ENCODE results near the gene PGAM2.
"Not testable (repeated sequence)": the region's sequence is repeated elsewhere in the genome, so short reads cannot be mapped to it uniquely, and the experiment has no call there.

Gene PGAM2

DNA sequence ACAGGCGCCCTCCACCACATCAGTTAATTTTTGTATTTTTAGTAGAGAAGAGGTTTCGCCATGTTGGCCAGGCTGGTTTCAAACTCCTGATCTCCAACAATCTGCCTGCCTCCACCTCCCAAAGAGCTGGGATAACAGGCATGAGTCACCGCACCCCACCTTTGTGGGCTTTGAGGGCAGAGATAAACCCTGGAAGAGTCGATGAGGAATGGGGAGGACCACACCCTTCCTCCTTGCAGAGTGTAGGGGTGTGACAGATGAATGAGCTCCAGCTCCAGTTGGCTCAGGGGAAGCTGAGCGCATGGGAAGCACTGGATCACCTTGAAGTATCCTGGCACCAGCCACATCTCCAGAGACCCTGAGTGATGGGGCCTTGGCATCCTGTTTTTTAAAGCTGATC lies 35.3 kb downstream of the PGAM2 start:
- not testable (repeated sequence) for H3K4me3 ChIP-seq (ENCODE audit: low read length); H3K27ac ChIP-seq (ENCODE audit: low read depth, low read length); H3K9ac ChIP-seq (ENCODE audit: low read length); H3K27me3 ChIP-seq (ENCODE audit: control insufficient read depth, insufficient read depth, low read length); H3K36me3 ChIP-seq (ENCODE audit: control insufficient read depth, insufficient read depth, low read length); H3K4me1 ChIP-seq (ENCODE audit: control insufficient read depth, insufficient read depth, low read length)

DNA sequence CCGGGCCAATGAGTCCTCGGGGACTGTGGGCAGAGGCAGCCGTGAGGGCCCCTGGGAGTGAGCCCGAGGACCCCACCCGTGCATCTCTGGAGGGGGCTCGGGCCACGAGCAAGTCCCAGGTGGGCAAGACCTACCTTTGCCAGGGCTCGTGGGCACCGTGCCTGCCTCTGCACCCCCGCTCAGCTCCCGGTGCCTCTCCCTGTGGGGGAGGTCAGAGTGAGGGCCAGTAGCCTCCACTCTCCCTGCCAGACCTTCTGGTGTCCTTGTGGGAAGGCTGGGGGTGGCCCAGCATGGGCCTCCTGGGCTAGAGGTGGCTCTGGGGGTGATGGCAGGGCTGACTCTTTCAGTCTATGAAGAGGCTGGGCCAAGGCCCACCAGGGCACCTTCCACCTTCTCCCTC lies 35.9 kb downstream of the PGAM2 start:
- not testable (repeated sequence) for H3K4me1 ChIP-seq (ENCODE audit: control insufficient read depth, insufficient read depth, low read length); H3K9ac ChIP-seq (ENCODE audit: low read length); H3K4me3 ChIP-seq (ENCODE audit: low read length)

DNA sequence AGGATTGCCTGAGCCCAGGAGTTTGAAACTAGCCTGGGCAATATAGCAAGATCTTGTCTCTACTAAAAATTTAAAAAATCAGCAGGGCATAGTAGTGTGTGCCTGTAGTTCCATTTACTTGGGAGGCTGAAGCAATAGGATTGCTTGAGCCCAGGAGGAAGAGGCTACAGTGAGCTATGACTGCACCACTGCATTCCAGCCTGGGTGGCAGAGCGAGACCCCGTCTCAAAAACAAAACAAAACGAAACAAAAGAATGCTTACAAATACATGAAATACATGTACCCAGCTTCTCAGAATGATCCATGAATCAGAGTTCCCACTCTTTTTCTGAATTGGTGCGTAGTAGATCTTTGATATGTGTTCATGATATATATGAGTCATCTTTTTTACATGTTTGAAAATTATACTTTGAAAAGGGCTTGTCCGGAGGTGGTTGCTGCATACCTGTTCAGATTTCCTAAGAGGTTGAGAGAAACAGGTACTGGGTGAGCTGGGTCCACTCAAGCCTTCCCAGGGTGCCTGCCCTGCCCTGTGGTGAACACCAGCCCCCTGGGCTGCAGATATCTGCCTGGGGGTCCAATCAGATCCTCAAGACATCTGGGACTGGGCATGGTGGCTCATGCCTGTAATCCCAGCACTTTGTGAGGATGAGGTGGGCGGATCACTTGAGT lies 42.4 kb downstream of the PGAM2 start:
- H3K9ac ChIP-seq (ENCODE audit: low read length); H3K27ac ChIP-seq (ENCODE audit: low read depth, low read length); H3K27me3 ChIP-seq (ENCODE audit: control insufficient read depth, insufficient read depth, low read length); H3K4me3 ChIP-seq (ENCODE audit: low read length); H3K4me1 ChIP-seq (ENCODE audit: control insufficient read depth, insufficient read depth, low read length); H3K36me3 ChIP-seq (ENCODE audit: control insufficient read depth, insufficient read depth, low read length): not testable (repeated sequence)

More for the DNA sequence above, 35.9 kb downstream of the PGAM2 start:
- H3K36me3 ChIP-seq (ENCODE audit: control insufficient read depth, insufficient read depth, low read length); H3K27me3 ChIP-seq (ENCODE audit: control insufficient read depth, insufficient read depth, low read length); H3K27ac ChIP-seq (ENCODE audit: low read depth, low read length): not testable (repeated sequence)

DNA sequence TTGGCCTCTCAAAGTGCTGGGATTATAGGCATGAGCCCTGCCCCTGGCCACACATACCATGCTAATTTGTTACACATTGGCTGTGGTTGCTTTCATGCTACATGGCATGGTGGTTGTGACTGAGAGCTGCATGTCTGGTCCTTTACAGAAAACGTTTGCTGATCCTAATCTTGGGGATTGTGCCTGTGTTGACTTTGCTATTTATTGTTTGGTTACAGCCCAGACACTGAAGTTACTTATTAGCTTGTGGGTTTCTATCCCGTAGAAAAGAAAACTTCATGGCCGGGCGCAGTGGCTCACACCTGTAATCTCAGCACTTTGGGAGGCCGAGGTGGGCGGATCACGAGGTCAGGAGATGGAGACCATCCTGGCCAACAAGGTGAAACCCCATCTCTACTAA lies 43.3 kb downstream of the PGAM2 start:
- not testable (repeated sequence) for H3K4me3 ChIP-seq (ENCODE audit: low read length); H3K4me1 ChIP-seq (ENCODE audit: control insufficient read depth, insufficient read depth, low read length); H3K27me3 ChIP-seq (ENCODE audit: control insufficient read depth, insufficient read depth, low read length); H3K9ac ChIP-seq (ENCODE audit: low read length); H3K36me3 ChIP-seq (ENCODE audit: control insufficient read depth, insufficient read depth, low read length); H3K27ac ChIP-seq (ENCODE audit: low read depth, low read length)

DNA sequence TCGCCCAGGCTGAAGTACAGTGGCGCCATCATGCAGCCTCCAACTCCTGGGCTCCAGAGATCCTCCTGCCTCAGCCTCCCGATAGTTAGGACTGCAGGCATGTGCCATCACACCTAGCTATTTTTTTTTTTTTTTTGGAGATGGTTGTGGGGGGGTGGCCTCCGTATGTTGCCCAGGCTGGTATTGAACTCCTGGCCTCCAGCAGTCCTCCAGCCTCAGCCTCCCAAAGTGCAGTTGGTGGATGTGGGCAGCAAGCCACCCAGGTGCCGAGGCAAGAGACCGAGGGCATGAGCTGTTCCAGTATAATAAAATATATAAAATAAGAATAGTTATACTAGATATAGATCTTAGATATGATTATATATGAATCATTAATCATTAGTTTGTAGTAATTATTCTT lies 45.5 kb downstream of the PGAM2 start:
- not testable (repeated sequence) for H3K27ac ChIP-seq (ENCODE audit: low read depth, low read length); H3K4me3 ChIP-seq (ENCODE audit: low read length); H3K36me3 ChIP-seq (ENCODE audit: control insufficient read depth, insufficient read depth, low read length); H3K27me3 ChIP-seq (ENCODE audit: control insufficient read depth, insufficient read depth, low read length); H3K4me1 ChIP-seq (ENCODE audit: control insufficient read depth, insufficient read depth, low read length); H3K9ac ChIP-seq (ENCODE audit: low read length)

DNA sequence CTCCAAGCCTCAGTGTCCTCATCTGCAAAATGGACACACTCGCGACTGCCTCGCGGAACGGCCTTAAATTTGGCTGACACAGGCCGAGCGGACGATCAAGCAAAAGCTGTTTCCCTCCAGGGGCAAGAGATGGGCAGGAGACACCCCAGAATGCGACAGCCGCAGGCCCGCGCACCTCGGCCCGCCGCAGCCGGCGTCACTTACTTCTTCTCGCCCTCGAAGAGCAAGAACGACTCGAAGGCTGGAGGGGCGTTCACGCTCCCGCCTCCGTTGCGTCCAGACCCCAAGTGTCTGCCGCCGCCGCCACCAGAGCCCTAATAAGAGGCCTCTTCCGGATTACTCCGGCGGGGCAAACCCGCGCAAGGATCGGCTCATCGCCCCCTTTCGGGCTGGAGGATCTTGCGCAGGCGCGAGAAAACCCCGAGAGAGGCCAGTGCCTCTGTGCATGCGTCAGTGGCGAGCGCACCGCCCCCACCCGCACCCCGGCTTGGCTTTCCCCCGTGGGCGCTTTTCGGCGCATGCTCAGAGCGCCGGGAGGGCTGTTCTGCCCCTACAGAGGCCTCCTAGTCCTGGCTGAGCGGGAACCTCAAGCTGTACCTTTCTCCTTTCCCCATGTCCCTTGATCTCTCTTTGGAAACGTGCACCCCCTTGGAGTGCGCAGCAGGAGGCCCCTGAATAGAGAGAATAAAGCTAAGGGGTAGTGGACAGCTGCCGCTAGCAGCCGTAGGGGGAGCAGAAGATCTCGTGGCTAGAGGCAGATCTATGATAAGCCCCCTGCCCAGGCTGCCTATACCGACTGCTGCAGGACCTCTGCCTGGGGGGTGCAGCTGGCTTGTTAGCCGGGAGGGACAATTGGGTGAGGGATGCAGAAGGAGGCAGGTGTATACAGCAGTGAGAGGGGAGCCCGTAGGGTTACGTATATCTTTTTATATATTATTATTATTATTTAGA lies 46.2 kb downstream of the PGAM2 start:
- H3K4me1 ChIP-seq (ENCODE audit: control insufficient read depth, insufficient read depth, low read length); H3K27me3 ChIP-seq (ENCODE audit: control insufficient read depth, insufficient read depth, low read length); H3K36me3 ChIP-seq (ENCODE audit: control insufficient read depth, insufficient read depth, low read length): not testable (repeated sequence)
- Histone ChIP-seq H3K9ac (ENCODE audit: low read length) (peak overlapping the region; percentile 68), H3K4me3 (ENCODE audit: low read length) (peak overlapping the region; percentile 83), H3K27ac (ENCODE audit: low read depth, low read length) (peak overlapping the region; percentile 72)

DNA sequence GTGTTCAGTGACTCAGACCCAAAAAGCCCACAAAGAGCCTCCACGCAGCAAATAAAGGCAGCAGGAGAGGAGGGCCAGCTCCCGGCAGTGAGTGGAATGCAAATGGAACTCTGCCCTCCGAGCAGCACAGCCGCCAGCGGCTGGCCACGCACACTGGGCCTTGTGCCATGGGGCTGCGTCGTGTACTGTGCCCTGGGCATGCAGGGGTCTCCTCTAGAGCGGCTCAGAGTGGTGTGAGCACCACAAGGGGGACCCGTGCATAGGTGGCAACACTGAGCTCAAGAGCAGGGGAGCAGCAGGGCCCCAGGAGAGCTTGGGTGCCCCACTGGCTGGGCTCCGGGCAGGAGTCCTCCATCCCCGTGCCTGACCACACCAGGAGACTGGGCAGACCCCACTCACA lies 50.3 kb downstream of the PGAM2 start:
- not testable (repeated sequence) for H3K27me3 ChIP-seq (ENCODE audit: control insufficient read depth, insufficient read depth, low read length); H3K4me1 ChIP-seq (ENCODE audit: control insufficient read depth, insufficient read depth, low read length); H3K4me3 ChIP-seq (ENCODE audit: low read length); H3K27ac ChIP-seq (ENCODE audit: low read depth, low read length); H3K9ac ChIP-seq (ENCODE audit: low read length); H3K36me3 ChIP-seq (ENCODE audit: control insufficient read depth, insufficient read depth, low read length)

All from rectal smooth muscle tissue (tissue), 1 donor.